HL-60 (cell line): Measurements from ENCODE around the gene AASDH.

ENCODE experiments used
- DNase-seq, 2 experiments: peaks; one replicate each; pipeline ENCODE4 v3.0.0-alpha.2; 2010 to 2020; ENCODE audit warnings: low read depth in 1 of 2, low spot score in 1 of 2
- H3K27ac ChIP-seq: fragments of 250-450 bp; sonication (Bioruptor Pico); replicated peaks from 2 replicates; pipeline ENCODE4 v1.5.1; 2020; ENCODE audit warnings: mild to moderate bottlenecking, moderate library complexity
- H3K27me3 ChIP-seq: fragments of 250-450 bp; sonication (Bioruptor Pico); 2 replicates; pipeline ENCODE4 v1.5.1; 2021; ENCODE audit warnings: mild to moderate bottlenecking, moderate library complexity; ENCODE audit not compliant: insufficient read depth, poor library complexity, severe bottlenecking
- H3K4me3 ChIP-seq: replicated peaks from 2 replicates; pipeline ENCODE4 v1.5.1; 2011; ENCODE audit warnings: mild to moderate bottlenecking, control low read depth, low read length; ENCODE audit not compliant: insufficient read depth
- CTCF ChIP-seq: IDR thresholded peaks from one replicate; pipeline ENCODE4 v1.5.1; 2011; ENCODE audit warnings: low read length, control low read depth, inconsistent platforms; ENCODE audit not compliant: insufficient read depth
- GABPA ChIP-seq: IDR thresholded peaks from 2 replicates; pipeline ENCODE4 v1.6.1; 2012; ENCODE audit warnings: low read depth
- POLR2AphosphoS5 ChIP-seq: IDR thresholded peaks from 2 replicates; pipeline ENCODE4 v1.6.1; 2012; ENCODE audit warnings: low read depth
- SPI1 ChIP-seq: IDR thresholded peaks from 2 replicates; pipeline ENCODE4 v1.6.1; 2012; ENCODE audit warnings: low read depth, mild to moderate bottlenecking, borderline replicate concordance
- TF ChIP-seq, protein P1 (sequence below): IDR thresholded peaks from 2 replicates; pipeline ENCODE4 v1.6.1; 2012; ENCODE audit warnings: low read depth; ENCODE audit not compliant: insufficient replicate concordance

Gene AASDH

GRCh38 chr4:56305390-56305789 lies 81.9 kb downstream of the AASDH start:
- no peak for DNase-seq
- TF ChIP-seq SPI1 (no peak), GABPA (no peak), CTCF (no peak)
- Histone ChIP-seq H3K27me3 (no peaks in the 10 kb centered on the region), H3K27ac (no peak overlapping the region), H3K4me3 (no peak overlapping the region)

GRCh38 chr4:56303921-56304320 lies 83.4 kb downstream of the AASDH start:
- H3K27ac ChIP-seq: no peak overlapping the region
- no peak for TF ChIP-seq GABPA
- TF ChIP-seq, protein P1, sequence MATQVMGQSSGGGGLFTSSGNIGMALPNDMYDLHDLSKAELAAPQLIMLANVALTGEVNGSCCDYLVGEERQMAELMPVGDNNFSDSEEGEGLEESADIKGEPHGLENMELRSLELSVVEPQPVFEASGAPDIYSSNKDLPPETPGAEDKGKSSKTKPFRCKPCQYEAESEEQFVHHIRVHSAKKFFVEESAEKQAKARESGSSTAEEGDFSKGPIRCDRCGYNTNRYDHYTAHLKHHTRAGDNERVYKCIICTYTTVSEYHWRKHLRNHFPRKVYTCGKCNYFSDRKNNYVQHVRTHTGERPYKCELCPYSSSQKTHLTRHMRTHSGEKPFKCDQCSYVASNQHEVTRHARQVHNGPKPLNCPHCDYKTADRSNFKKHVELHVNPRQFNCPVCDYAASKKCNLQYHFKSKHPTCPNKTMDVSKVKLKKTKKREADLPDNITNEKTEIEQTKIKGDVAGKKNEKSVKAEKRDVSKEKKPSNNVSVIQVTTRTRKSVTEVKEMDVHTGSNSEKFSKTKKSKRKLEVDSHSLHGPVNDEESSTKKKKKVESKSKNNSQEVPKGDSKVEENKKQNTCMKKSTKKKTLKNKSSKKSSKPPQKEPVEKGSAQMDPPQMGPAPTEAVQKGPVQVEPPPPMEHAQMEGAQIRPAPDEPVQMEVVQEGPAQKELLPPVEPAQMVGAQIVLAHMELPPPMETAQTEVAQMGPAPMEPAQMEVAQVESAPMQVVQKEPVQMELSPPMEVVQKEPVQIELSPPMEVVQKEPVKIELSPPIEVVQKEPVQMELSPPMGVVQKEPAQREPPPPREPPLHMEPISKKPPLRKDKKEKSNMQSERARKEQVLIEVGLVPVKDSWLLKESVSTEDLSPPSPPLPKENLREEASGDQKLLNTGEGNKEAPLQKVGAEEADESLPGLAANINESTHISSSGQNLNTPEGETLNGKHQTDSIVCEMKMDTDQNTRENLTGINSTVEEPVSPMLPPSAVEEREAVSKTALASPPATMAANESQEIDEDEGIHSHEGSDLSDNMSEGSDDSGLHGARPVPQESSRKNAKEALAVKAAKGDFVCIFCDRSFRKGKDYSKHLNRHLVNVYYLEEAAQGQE: no peak
- TF ChIP-seq CTCF: no peak
- TF ChIP-seq SPI1: no peak
- TF ChIP-seq POLR2AphosphoS5: no peak
- no peak overlapping the region for H3K4me3 ChIP-seq
- DNase-seq: no peak
- no peaks in the 10 kb centered on the region for H3K27me3 ChIP-seq

GRCh38 chr4:56302760-56303159 lies 84.5 kb downstream of the AASDH start:
- H3K27ac ChIP-seq: no peak overlapping the region
- no peak for DNase-seq
- H3K4me3 ChIP-seq: no peak overlapping the region
- H3K27me3 ChIP-seq: no peaks in the 10 kb centered on the region
- no peak for TF ChIP-seq POLR2AphosphoS5
- TF ChIP-seq, protein P1: no peak
- TF ChIP-seq GABPA: no peak
- no peak for TF ChIP-seq SPI1
- TF ChIP-seq CTCF: no peak

DNA sequence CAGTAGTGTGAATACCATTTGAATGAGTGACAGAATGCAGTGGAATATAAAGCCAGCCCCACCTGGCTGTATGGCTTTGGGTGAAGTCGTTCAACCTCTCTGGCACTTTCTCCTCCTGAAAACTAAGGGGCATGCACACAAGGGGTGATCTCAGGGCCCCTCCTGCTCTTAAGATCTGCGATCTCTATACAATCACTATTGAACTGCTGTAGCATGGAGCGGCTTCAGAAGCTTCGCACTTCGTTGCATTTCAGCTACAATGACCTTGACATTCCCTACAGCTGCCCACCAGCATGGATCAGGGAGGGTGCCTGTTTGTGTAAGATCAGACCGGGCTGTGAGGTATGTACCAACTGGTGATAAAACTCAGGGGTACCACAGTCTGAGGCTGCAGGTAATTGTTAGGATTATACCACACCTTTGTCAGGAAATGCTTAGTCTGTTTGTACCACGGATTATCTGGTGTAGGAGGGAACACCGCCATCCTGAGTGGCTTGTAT lies 85.2 kb downstream of the AASDH start:
- TF ChIP-seq, protein P1: no peak
- no peak for TF ChIP-seq POLR2AphosphoS5
- TF ChIP-seq CTCF: no peak
- TF ChIP-seq GABPA: no peak
- no peak for TF ChIP-seq SPI1
- Histone ChIP-seq H3K4me3 (no peak overlapping the region), H3K27ac (no peak overlapping the region), H3K27me3 (no peaks in the 10 kb centered on the region)
- DNase-seq: no peak
